Stimulated activated naive B cell treated with anti-CD40 and anti-IgM and Interleukin-4, amounts not matched to agents 10 μg/mL and 1 μg/mL and 100 μg/mL, for 72 hours (primary cell): ENCODE measurements around the gene MS4A6A.
A peak's percentile ranks its signal among the peaks of the same experiment; 100 is the strongest.
"Not testable (repeated sequence)": the region's sequence is repeated elsewhere in the genome, so short reads cannot be mapped to it uniquely, and the experiment has no call there.

Experiments
- ATAC-seq, 2 donors: fragments of 150-1000 bp; cut with Tn5 transposase; replicated peaks; 2 replicates each; pipeline ENCODE4 v1.10.0; 2021; ENCODE audit warnings: moderate library complexity in 1 of 2
- DNase-seq: peaks from one replicate; pipeline ENCODE4 v3.0.0; 2021
- H3K27ac Mint-ChIP-seq: one replicate; pipeline ENCODE4 v1.8.0; 2022; ENCODE audit warnings: mild to moderate bottlenecking, mixed read lengths
- H3K27me3 Mint-ChIP-seq, 2 donors: one replicate each; pipeline ENCODE4 v1.8.0; 2022; ENCODE audit warnings: mixed read lengths in 2 of 2
- H3K36me3 Mint-ChIP-seq, 2 donors: one replicate each; pipeline ENCODE4 v1.8.0; 2022; ENCODE audit warnings: mixed read lengths in 2 of 2, mild to moderate bottlenecking in 1 of 2
- H3K4me1 Mint-ChIP-seq, 2 donors: one replicate each; pipeline ENCODE4 v1.8.0; 2022; ENCODE audit warnings: mixed read lengths in 2 of 2, mild to moderate bottlenecking in 1 of 2
- H3K4me3 Mint-ChIP-seq, 2 donors: one replicate each; pipeline ENCODE4 v1.8.0; 2022; ENCODE audit warnings: mild to moderate bottlenecking in 2 of 2, mixed read lengths in 2 of 2, moderate library complexity in 1 of 2
- H3K9me3 Mint-ChIP-seq, 2 donors: one replicate each; pipeline ENCODE4 v1.8.0; 2022; ENCODE audit warnings: mixed read lengths in 2 of 2, mild to moderate bottlenecking in 1 of 2

The MS4A6A gene

GRCh38 chr11:60182541-60183330 is at the start of gene MS4A6A:
Gene MS4A6A (minus strand): TSS chr11:60183083. CDS start chr11:60181727, 1,356 bp downstream.
- Mint-ChIP-seq H3K36me3 (peaks cover 6 to 8% of the 10 kb centered on the region in 2 donors), H3K27me3 (peaks cover 8 to 14% of the 10 kb centered on the region in 2 donors), H3K4me1 (peaks cover 35 to 43% of the 10 kb centered on the region in 2 donors), H3K27ac (peak within 1 kb of the TSS; percentile 4), H3K9me3 (peaks cover 5 to 7% of the 10 kb centered on the region in 2 donors), H3K4me3 (no peak within 1 kb of the TSS)
- ATAC-seq (no peak), DNase-seq (no peak)

- no peak for ATAC-seq
- H3K27ac Mint-ChIP-seq, result no peak overlapping the region
- no peaks in the 10 kb centered on the region for H3K36me3 Mint-ChIP-seq
- H3K9me3 Mint-ChIP-seq, result no peaks in the 10 kb centered on the region
- no peak overlapping the region for H3K4me3 Mint-ChIP-seq
- DNase-seq, result no peak
- H3K27me3 Mint-ChIP-seq, result no peaks in the 10 kb centered on the region
- H3K4me1 Mint-ChIP-seq, result peaks cover 0 to 13% of the 10 kb centered on the region in 2 donors
These were observed 47.8 kb upstream of the MS4A6A start for GRCh38 chr11:60230681-60231080.

GRCh38 chr11:60222141-60222540 is 39.3 kb upstream of the MS4A6A start:
- Mint-ChIP-seq H3K4me3 (no peak overlapping the region), H3K4me1 (peaks cover 5% of the 10 kb centered on the region in 2 donors), H3K36me3 (peaks cover 0 to 3% of the 10 kb centered on the region in 2 donors), H3K27me3 (peaks cover 0 to 5% of the 10 kb centered on the region in 2 donors), H3K27ac (no peak overlapping the region), H3K9me3 (peaks cover 0 to 4% of the 10 kb centered on the region in 2 donors)
- DNase-seq, result no peak
- ATAC-seq, result no peak

GRCh38 chr11:60221692-60222091 is 38.8 kb upstream of the MS4A6A start:
- peaks cover 0 to 3% of the 10 kb centered on the region in 2 donors for H3K36me3 Mint-ChIP-seq
- DNase-seq (no peak), ATAC-seq (no peak)
- peaks cover 0 to 4% of the 10 kb centered on the region in 2 donors for H3K9me3 Mint-ChIP-seq
- no peak overlapping the region for H3K27ac Mint-ChIP-seq
- peaks cover 5% of the 10 kb centered on the region in 2 donors for H3K4me1 Mint-ChIP-seq
- peaks cover 0 to 5% of the 10 kb centered on the region in 2 donors for H3K27me3 Mint-ChIP-seq
- no peak overlapping the region for H3K4me3 Mint-ChIP-seq

GRCh38 chr11:60221181-60221580 is 38.3 kb upstream of the MS4A6A start:
- H3K4me3 Mint-ChIP-seq, result no peak overlapping the region
- H3K4me1 Mint-ChIP-seq, result peaks cover 5% of the 10 kb centered on the region in 2 donors
- no peak for DNase-seq
- no peak for ATAC-seq
- H3K9me3 Mint-ChIP-seq, result peaks cover 0 to 4% of the 10 kb centered on the region in 2 donors
- peak overlapping the region; percentile 4 for H3K27ac Mint-ChIP-seq
- peaks cover 0 to 3% of the 10 kb centered on the region in 2 donors for H3K36me3 Mint-ChIP-seq
- peaks cover 0 to 5% of the 10 kb centered on the region in 2 donors for H3K27me3 Mint-ChIP-seq

GRCh38 chr11:60214386-60214785 is 31.5 kb upstream of the MS4A6A start:
- Mint-ChIP-seq H3K27me3 (peaks cover 4 to 6% of the 10 kb centered on the region in 2 donors), H3K36me3 (no peaks in the 10 kb centered on the region), H3K9me3 (no peaks in the 10 kb centered on the region), H3K27ac (no peak overlapping the region), H3K4me1 (peaks cover 3 to 6% of the 10 kb centered on the region in 2 donors), H3K4me3 (no peak overlapping the region)
- DNase-seq (no peak), ATAC-seq (no peak)

GRCh38 chr11:60211206-60211605 is 28.3 kb upstream of the MS4A6A start:
- Mint-ChIP-seq H3K36me3 (no peaks in the 10 kb centered on the region), H3K27ac (no peak overlapping the region), H3K4me1 (peaks cover 16 to 24% of the 10 kb centered on the region in 2 donors), H3K9me3 (no peaks in the 10 kb centered on the region), H3K4me3 (peak overlapping the region; percentile 3 to 51), H3K27me3 (peaks cover 4 to 6% of the 10 kb centered on the region in 2 donors)
- peak; percentile 30 to 31 for ATAC-seq
- DNase-seq, result no peak

- peaks cover 25 to 36% of the 10 kb centered on the region in 2 donors for H3K4me1 Mint-ChIP-seq
- DNase-seq, result no peak
- peaks cover 4 to 6% of the 10 kb centered on the region in 2 donors for H3K27me3 Mint-ChIP-seq
- no peaks in the 10 kb centered on the region for H3K9me3 Mint-ChIP-seq
- no peak for ATAC-seq
- H3K4me3 Mint-ChIP-seq, result no peak overlapping the region
- no peak overlapping the region for H3K27ac Mint-ChIP-seq
- H3K36me3 Mint-ChIP-seq, result no peaks in the 10 kb centered on the region
These were observed 27.1 kb upstream of the MS4A6A start for GRCh38 chr11:60209977-60210376.

GRCh38 chr11:60208951-60209350 is 26.1 kb upstream of the MS4A6A start:
- DNase-seq, result no peak
- peaks cover 0 to 2% of the 10 kb centered on the region in 2 donors for H3K9me3 Mint-ChIP-seq
- peaks cover 4 to 6% of the 10 kb centered on the region in 2 donors for H3K27me3 Mint-ChIP-seq
- no peak for ATAC-seq
- H3K4me3 Mint-ChIP-seq, result no peak overlapping the region
- H3K4me1 Mint-ChIP-seq, result peaks cover 31 to 46% of the 10 kb centered on the region in 2 donors
- no peaks in the 10 kb centered on the region for H3K36me3 Mint-ChIP-seq
- no peak overlapping the region for H3K27ac Mint-ChIP-seq

- no peak for ATAC-seq
- DNase-seq, result no peak
- H3K4me1 Mint-ChIP-seq, result peaks cover 31 to 46% of the 10 kb centered on the region in 2 donors
- peaks cover 2 to 4% of the 10 kb centered on the region in 2 donors for H3K27me3 Mint-ChIP-seq
- no peaks in the 10 kb centered on the region for H3K36me3 Mint-ChIP-seq
- no peak overlapping the region for H3K4me3 Mint-ChIP-seq
- no peak overlapping the region for H3K27ac Mint-ChIP-seq
- peaks cover 0 to 2% of the 10 kb centered on the region in 2 donors for H3K9me3 Mint-ChIP-seq
These were observed 25.4 kb upstream of the MS4A6A start for GRCh38 chr11:60208146-60208895.

- H3K36me3 Mint-ChIP-seq, result no peaks in the 10 kb centered on the region
- H3K27me3 Mint-ChIP-seq, result no peaks in the 10 kb centered on the region
- no peak overlapping the region for H3K4me3 Mint-ChIP-seq
- peaks cover 31 to 46% of the 10 kb centered on the region in 2 donors for H3K4me1 Mint-ChIP-seq
- no peak for DNase-seq
- H3K27ac Mint-ChIP-seq, result peak overlapping the region; percentile 79
- H3K9me3 Mint-ChIP-seq, result peaks cover 0 to 2% of the 10 kb centered on the region in 2 donors
- peak; percentile 85 to 87 for ATAC-seq
These were observed 23.7 kb upstream of the MS4A6A start for GRCh38 chr11:60206616-60207015.

GRCh38 chr11:60204922-60205321 is 22.0 kb upstream of the MS4A6A start:
- no peaks in the 10 kb centered on the region for H3K27me3 Mint-ChIP-seq
- H3K4me1 Mint-ChIP-seq, result peaks cover 28 to 40% of the 10 kb centered on the region in 2 donors
- H3K4me3 Mint-ChIP-seq, result no peak overlapping the region
- no peaks in the 10 kb centered on the region for H3K36me3 Mint-ChIP-seq
- peak; percentile 75 to 83 for ATAC-seq
- no peak for DNase-seq
- H3K9me3 Mint-ChIP-seq, result peaks cover 0 to 2% of the 10 kb centered on the region in 2 donors
- peak overlapping the region; percentile 57 for H3K27ac Mint-ChIP-seq

GRCh38 chr11:60201334-60201733 is 18.5 kb upstream of the MS4A6A start:
- not testable (repeated sequence) for H3K4me3 Mint-ChIP-seq, H3K36me3 Mint-ChIP-seq, H3K27ac Mint-ChIP-seq, H3K27me3 Mint-ChIP-seq, ATAC-seq, H3K9me3 Mint-ChIP-seq, DNase-seq
- H3K4me1 Mint-ChIP-seq, result peaks cover 19 to 33% of the 10 kb centered on the region in 2 donors

GRCh38 chr11:60197442-60197841 is 14.6 kb upstream of the MS4A6A start:
- DNase-seq (no peak), ATAC-seq (no peak)
- H3K4me3 Mint-ChIP-seq, result no peak overlapping the region
- H3K4me1 Mint-ChIP-seq, result peaks cover 25 to 43% of the 10 kb centered on the region in 2 donors
- peaks cover 2 to 3% of the 10 kb centered on the region in 2 donors for H3K36me3 Mint-ChIP-seq
- H3K27me3 Mint-ChIP-seq, result peaks cover 0 to 4% of the 10 kb centered on the region in 2 donors
- no peak overlapping the region for H3K27ac Mint-ChIP-seq
- H3K9me3 Mint-ChIP-seq, result peaks cover 0 to 5% of the 10 kb centered on the region in 2 donors
